GM11168 (cell line): Measurements from ENCODE around the gene BSN.

Experiments
- in situ Hi-C: fragments of 300-500 bp; cut with MboI; formaldehyde crosslinking; loops from one replicate; pipeline ENCODE4 v1.12.0; 2022; ENCODE audit warnings: low sequenced_read_pairs; ENCODE audit not compliant: unreplicated experiment

BSN gene

GRCh38 chr3:49591615-49592014 lies 37.3 kb downstream of the BSN start:
- in situ Hi-C loops, result no loop called here

DNA sequence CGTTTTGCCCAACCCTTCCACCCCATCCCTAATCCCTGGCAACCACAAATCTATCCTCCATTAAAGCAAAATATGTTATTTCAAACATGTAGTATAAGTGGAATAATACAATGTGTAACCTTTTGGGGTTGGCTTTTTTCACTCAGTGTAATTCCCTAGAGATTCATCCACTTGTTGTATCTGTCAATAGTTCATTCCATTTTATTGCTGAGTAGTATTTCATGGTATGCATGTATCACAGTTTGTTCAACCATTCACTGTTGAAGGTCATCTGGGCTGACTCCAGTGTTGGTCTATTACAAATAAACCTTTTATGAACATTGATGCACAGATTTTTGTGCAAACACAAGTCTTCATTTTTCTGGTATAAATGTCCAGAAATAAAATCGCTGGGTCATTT lies 38.8 kb downstream of the BSN start:
- in situ Hi-C loops, result no loop called here

GRCh38 chr3:49600781-49601180 lies 46.5 kb downstream of the BSN start:
- in situ Hi-C loops, result no loop called here

DNA sequence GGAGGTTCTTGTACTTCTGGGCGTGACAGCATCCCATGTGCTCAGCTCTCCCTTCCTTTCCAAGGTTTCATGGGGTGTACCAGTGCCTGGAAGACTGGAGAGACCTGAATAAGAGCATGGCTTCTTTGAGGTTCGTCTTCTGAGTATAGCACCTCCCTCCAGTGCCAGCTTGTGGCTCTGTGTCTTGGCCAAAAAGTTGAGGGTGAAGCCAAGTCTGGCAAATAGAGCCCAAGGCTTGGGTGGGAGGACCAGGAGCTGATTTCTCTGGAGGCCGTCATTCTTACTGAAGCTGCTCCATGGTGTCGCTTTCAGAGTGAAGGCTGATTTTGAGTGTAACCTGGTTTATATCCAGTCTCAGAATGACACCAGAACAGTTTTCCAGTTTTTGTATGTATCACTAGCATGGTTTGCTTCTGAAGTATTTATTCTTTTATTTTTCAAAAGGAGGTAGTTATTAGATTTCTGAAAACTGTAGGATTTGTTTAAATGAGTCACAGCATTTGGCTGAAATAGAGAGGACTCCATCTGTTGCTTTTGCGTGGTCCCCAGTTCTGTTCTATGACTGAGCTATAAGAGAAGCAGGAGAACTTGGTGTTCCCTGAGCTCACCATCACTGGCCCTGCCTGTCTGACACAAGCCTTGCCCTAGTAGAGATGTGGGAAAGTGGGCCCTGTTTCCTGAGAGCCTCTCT lies 47.2 kb downstream of the BSN start:
- in situ Hi-C loops, result no loop called here

DNA sequence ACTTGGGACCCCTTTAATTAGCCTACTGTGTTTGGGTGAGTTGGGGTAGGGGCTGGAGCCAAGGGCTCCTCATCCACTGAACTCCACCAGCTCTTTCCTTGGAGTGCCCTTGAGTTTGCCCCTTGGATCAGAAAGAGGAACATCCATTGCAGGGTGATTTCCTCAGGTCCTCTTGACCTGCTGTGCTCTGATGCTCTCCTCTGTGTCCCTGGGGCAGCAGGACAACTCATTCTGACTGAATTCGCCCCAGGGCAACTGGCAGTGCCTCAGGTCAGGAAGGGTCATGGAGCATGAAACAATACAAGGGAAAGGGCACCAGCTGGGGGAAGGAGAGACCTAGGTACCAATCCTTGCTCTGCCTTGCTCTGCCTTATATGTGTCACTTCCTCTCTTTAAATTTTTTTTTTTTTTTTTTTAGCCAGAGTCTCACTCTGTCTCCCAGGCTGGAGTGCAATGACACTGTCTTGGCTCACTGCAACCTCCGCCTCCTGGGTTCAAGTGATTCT lies 47.8 kb downstream of the BSN start:
- in situ Hi-C loops, result no loop called here

DNA sequence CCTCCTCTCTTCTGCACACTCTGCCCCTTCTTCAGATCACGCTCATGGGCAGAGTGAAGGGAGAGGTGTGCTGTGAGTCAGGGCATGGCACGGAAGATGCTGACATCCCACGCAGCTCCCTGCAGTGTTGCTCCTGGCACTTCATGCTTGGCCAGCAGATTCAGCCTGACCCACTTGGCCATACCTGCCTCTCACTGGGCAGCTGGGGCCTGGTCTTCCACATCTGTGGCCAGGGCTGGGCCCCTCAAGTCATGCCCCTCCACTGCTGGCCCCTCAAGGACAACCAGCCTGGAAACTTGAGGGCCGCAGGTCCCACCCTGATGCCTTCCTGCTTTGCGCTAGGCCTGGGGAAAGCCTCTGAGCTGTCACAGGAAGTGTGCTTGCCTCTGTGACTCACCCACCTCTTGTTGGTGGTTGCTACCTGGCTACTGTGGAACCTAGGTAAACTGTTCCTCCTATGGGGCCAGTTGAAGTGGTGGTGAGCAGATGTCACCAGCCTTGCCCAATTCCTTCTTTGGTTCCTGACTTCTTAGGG lies 48.7 kb downstream of the BSN start:
- in situ Hi-C loops, result no loop called here

DNA sequence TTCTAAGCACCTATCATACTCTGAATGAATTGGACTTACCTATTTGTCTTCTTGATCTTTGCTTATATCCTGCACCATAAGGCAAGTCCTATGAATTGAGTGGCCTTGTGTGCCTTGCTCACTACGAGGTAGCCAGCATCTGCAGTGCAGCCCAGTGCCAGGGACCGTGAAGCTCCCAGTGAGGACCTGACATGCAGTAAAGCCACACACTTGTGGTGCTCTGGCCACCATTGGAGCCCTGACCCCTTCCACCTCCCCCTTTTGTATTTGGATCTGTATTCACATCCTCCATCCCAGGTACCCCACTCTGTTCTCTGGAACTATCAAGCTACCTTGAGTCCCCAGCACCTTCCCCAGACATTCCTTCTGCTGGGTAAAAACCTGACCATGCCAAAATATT lies 52.1 kb downstream of the BSN start:
- in situ Hi-C loops, result no loop called here

GRCh38 chr3:49607105-49607591 lies 52.9 kb downstream of the BSN start:
- in situ Hi-C loops, result no loop called here

DNA sequence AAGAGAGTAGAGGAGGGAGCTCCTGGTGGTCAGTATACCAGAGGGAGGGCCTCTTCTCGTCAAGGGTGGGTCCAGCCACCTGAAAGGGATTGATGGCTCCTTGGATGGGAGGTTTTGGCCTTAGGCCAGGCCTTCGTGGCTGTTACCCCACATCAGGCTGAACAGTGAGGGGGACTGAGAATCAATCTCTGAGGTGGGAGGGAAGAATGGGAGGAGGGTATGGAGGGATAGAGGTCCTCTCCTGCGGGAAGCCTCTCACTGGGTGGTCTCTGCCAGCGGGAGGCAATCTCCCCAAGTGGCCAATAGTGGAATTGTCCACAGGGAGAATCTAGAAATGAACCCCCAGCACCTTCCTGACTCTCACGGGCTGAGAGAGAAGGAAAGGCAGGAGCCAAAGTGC lies 53.5 kb downstream of the BSN start:
- in situ Hi-C loops, result no loop called here

DNA sequence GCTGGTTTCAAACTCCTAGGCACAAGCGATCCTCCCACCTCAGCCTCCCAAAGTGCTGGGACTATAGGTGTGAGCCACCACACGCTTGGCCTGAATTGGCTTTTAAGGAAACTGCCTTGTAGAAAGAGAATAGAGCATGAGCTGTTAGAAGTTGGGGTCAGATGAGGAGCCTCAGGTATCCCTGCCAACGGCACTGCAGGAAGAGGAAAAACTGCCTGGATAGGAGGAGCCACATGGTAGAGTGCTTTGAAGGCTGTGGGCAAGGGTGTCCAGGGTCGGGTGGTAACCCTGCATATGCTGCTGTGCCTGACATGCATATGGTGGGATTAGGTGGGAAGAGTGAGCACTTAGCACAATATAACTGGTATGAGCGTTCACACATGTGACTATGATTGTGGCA lies 55.0 kb downstream of the BSN start:
- in situ Hi-C loops, result no loop called here

- in situ Hi-C loops, result no loop called here
Measured at GRCh38 chr3:49609815-49610214, 55.5 kb downstream of the BSN start.

DNA sequence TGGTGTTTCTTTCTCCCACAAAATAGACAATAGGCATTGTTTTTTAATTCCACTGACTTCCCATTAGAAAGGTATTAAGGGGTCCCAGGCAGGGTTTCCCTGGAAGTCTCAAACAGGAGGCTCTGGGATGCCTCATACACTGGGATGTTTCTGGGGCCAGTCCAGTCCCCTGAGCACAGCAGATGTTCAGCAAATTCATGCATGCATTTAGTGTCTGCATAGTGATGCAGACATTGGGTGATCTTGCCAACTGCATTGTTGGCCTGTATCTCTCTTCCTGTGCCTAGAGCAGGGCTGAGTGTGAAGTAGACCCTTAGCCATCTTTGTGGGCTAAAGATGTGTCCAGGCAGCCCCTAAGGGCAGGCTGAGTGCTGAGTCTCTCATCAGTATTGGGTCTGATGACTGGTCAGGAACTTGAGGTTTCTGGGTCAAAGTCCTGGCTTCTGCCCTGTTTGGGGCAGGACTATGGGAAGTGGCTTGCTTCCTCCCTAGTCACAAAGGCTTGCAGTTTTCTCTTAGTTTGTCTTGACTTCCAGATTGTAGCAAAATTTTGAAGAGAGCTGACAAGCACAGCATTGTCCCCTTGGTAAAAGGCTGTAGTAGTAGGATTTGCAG lies 56.5 kb downstream of the BSN start:
- in situ Hi-C loops, result no loop called here

DNA sequence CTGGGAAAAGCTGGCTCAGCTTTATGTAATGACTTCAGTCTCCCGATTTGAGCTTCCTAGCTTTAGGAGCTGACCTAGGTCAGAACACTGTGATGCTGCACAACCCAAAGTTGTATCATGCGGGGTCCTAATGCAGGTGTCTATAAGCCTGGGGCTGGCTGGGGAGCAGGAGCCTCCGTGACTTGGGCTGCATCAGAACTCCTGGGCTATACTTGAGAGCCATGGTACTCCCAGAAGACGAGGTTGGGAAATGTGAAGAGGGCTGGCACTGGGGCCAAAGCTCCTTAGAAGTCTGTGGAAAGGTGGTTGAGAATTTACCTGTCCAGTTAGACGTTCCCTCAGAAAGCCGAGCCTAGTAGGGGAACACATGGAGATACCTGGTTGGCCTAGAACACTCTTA lies 57.0 kb downstream of the BSN start:
- in situ Hi-C loops, result no loop called here

- in situ Hi-C loops, result no loop called here
Measured at GRCh38 chr3:49611719-49612118, 57.4 kb downstream of the BSN start.

GRCh38 chr3:49614936-49615335 lies 60.7 kb downstream of the BSN start:
- in situ Hi-C loops, result no loop called here

- in situ Hi-C loops, result no loop called here
Measured at GRCh38 chr3:49616061-49616460, 61.8 kb downstream of the BSN start.

DNA sequence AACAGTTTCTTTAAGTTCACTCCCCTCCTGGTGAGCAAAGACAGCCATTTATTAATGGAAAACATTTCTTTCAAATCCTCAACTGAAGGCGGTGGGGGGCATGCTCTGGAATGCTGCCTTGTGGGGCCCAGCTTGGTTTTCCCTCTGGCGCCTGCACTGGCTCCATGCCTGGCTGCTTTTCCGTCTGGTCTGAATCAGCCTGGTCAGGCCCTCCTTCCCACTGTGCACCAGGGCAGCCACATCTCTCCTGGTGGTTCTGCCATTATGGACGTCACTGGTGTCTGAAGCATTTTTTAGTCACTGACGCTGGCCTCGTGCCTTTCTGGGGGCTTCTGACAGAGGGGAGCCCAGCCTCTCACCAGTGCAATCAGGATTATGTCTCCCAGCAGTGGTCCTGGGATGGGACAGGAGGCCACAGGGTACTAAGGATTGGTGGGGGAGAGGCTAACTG lies 62.2 kb downstream of the BSN start:
- in situ Hi-C loops, result no loop called here

DNA sequence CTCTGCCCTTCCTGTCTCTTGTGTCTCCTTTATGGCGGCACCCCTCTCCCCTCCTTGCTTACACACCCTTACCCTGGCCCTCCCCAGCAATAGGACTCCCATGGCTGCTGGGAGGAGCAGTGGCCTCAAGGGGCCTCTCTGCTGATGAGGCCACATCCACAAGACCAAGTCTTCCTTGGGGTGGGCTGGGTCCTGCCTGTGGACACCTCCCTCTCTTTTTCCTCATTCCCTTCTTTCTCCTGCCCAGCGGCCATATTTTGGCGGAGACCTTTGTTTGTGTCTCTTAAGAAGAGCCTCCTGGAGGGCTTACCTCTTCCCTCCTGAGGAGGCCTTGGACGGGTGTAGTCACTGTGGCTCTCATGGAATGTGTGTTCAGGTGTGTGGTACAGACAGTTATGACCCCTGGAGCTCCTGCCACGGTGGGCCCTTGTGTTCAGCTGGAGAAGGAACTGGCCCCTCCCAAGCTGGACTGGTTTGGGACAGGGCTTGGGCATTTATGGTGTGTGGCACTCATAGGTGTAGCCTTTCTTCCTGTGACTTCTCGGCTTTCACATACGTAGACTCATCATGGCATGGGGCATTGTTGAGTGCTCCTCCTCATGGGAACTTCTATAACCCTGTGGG lies 63.2 kb downstream of the BSN start:
- in situ Hi-C loops, result no loop called here

DNA sequence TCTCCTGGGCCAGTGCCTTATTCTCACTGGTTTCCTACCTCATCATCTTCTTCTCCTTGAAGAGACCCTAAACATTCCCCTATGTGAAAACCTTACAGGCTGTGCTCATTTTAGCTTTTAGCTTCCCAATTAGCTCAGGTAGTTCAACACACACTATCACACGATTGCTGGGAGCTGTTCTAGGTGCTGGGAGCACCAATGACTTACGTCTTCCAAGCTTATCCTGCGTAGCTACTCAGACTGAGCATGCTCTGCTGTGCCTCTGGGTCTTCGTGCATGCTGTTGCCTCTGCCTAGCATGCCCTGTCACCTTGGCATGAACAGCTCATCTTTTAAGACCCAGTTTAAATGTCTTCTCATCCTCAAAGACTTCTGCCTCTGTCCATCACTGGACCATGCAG lies 64.1 kb downstream of the BSN start:
- in situ Hi-C loops, result no loop called here

- in situ Hi-C loops, result no loop called here
Measured at GRCh38 chr3:49619649-49620048, 65.4 kb downstream of the BSN start.

GRCh38 chr3:49620728-49621127 lies 66.5 kb downstream of the BSN start:
- in situ Hi-C loops, result no loop called here
